DOHH2 (cell line): ENCODE results near the gene SLC16A12.

Experiments
- H3F3A ChIP-seq: fragments of 200-600 bp; sonication (generic), shearing (Covaris generic); 2 replicates; pipeline ENCODE4 v1.6.0; 2016; ENCODE audit warnings: antibody characterized with exemption, mild to moderate bottlenecking; ENCODE audit not compliant: control insufficient read depth, insufficient read depth
- H3K27ac ChIP-seq: fragments of 200-600 bp; sonication (generic); 2 replicates; pipeline ENCODE4 v1.5.1; 2014; ENCODE audit warnings: low read depth, mild to moderate bottlenecking, low read length, moderate library complexity
- H3K27me3 ChIP-seq: fragments of 200-600 bp; sonication (generic); 2 replicates; pipeline ENCODE4 v1.6.1; 2014; ENCODE audit warnings: mild to moderate bottlenecking, low read length, mixed read lengths; ENCODE audit not compliant: control insufficient read depth
- H3K36me3 ChIP-seq: fragments of 200-600 bp; sonication (generic); 2 replicates; pipeline ENCODE4 v1.6.1; 2014; ENCODE audit warnings: mild to moderate bottlenecking, low read length, moderate library complexity, mixed read lengths; ENCODE audit not compliant: control insufficient read depth
- H3K4me1 ChIP-seq: fragments of 200-600 bp; sonication (generic); 2 replicates; pipeline ENCODE4 v1.6.1; 2014; ENCODE audit warnings: mild to moderate bottlenecking, low read length, mixed read lengths; ENCODE audit not compliant: control insufficient read depth
- H3K4me2 ChIP-seq: fragments of 200-600 bp; sonication (generic); 2 replicates; pipeline ENCODE4 v1.6.0; 2014; ENCODE audit warnings: mild to moderate bottlenecking, low read length, moderate library complexity
- H3K4me3 ChIP-seq: fragments of 200-600 bp; sonication (generic); 2 replicates; pipeline ENCODE4 v1.5.1; 2014; ENCODE audit warnings: mild to moderate bottlenecking, low read length, mixed read lengths
- H3K79me2 ChIP-seq: fragments of 200-600 bp; sonication (generic); 2 replicates; pipeline ENCODE4 v1.6.1; 2014; ENCODE audit warnings: mild to moderate bottlenecking, low read length, mixed read lengths; ENCODE audit not compliant: control insufficient read depth
- H3K9me2 ChIP-seq: fragments of 200-600 bp; sonication (generic); replicated peaks from 2 replicates; pipeline ENCODE4 v1.6.1; 2014; ENCODE audit warnings: mild to moderate bottlenecking, low read length, mixed read lengths; ENCODE audit not compliant: control insufficient read depth
- H3K9me3 ChIP-seq: fragments of 200-600 bp; sonication (generic); 2 replicates; pipeline ENCODE4 v1.6.1; 2014; ENCODE audit warnings: antibody characterized with exemption, low read length, mixed read lengths; ENCODE audit not compliant: control insufficient read depth, insufficient read depth
- H4K20me1 ChIP-seq: fragments of 200-600 bp; sonication (generic); 2 replicates; pipeline ENCODE4 v1.6.0; 2014; ENCODE audit warnings: low read depth, mild to moderate bottlenecking, antibody characterized with exemption, low read length, moderate library complexity; ENCODE audit not compliant: control insufficient read depth, insufficient read depth
- CTCF ChIP-seq: fragments of 200-600 bp; sonication (generic); IDR thresholded peaks from one replicate; pipeline ENCODE4 v1.5.1; 2014; ENCODE audit warnings: antibody characterized with exemption, mild to moderate bottlenecking, low read depth, low read length; ENCODE audit not compliant: poor library complexity, severe bottlenecking
- EZH2phosphoT487 ChIP-seq: fragments of 200-600 bp; sonication (generic); IDR thresholded peaks from 2 replicates; pipeline ENCODE4 v1.6.1; 2017; ENCODE audit warnings: borderline replicate concordance, mild to moderate bottlenecking, antibody characterized with exemption, low read length, moderate library complexity, mixed read lengths

Gene SLC16A12

GRCh38 chr10:89555688-89556445 is 20.5 kb upstream of the SLC16A12 start:
- H4K20me1 ChIP-seq, result no peaks in the 10 kb centered on the region
- H3K79me2 ChIP-seq, result no peaks in the 10 kb centered on the region
- H3K4me2 ChIP-seq, result no peak overlapping the region
- no peaks in the 10 kb centered on the region for H3K27me3 ChIP-seq
- TF ChIP-seq EZH2phosphoT487, result no peak
- TF ChIP-seq CTCF, result no peak
- no peaks in the 10 kb centered on the region for H3K9me3 ChIP-seq
- H3K9me2 ChIP-seq, result no peaks in the 10 kb centered on the region
- no peak overlapping the region for H3K27ac ChIP-seq
- H3K4me3 ChIP-seq, result no peak overlapping the region
- H3K4me1 ChIP-seq, result no peaks in the 10 kb centered on the region
- H3K36me3 ChIP-seq, result no peaks in the 10 kb centered on the region
- no peaks in the 10 kb centered on the region for H3F3A ChIP-seq

GRCh38 chr10:89554433-89554832 is 19.0 kb upstream of the SLC16A12 start:
- Histone ChIP-seq H3K4me2 (no peak overlapping the region), H3K79me2 (no peaks in the 10 kb centered on the region), H3K4me1 (no peaks in the 10 kb centered on the region), H3K4me3 (no peak overlapping the region), H3K27me3 (no peaks in the 10 kb centered on the region), H3K9me2 (no peaks in the 10 kb centered on the region), H3F3A (no peaks in the 10 kb centered on the region), H3K27ac (no peak overlapping the region), H3K9me3 (no peaks in the 10 kb centered on the region), H3K36me3 (no peaks in the 10 kb centered on the region), H4K20me1 (no peaks in the 10 kb centered on the region)
- TF ChIP-seq EZH2phosphoT487 (no peak), CTCF (no peak)

GRCh38 chr10:89553064-89553734 is 17.8 kb upstream of the SLC16A12 start:
- Histone ChIP-seq H3K9me3 (no peaks in the 10 kb centered on the region), H3K4me1 (no peaks in the 10 kb centered on the region), H3K4me3 (no peak overlapping the region), H3K4me2 (no peak overlapping the region), H3K9me2 (no peaks in the 10 kb centered on the region), H3K36me3 (no peaks in the 10 kb centered on the region), H3K27me3 (no peaks in the 10 kb centered on the region), H3K27ac (no peak overlapping the region), H3K79me2 (no peaks in the 10 kb centered on the region), H3F3A (no peaks in the 10 kb centered on the region), H4K20me1 (no peaks in the 10 kb centered on the region)
- no peak for TF ChIP-seq EZH2phosphoT487
- no peak for TF ChIP-seq CTCF
